ENCODE measurements around the gene NLRC5.
"Not testable (repeated sequence)": the region's sequence is repeated elsewhere in the genome, so short reads cannot be mapped to it uniquely, and the experiment has no call there.

The NLRC5 gene

DNA sequence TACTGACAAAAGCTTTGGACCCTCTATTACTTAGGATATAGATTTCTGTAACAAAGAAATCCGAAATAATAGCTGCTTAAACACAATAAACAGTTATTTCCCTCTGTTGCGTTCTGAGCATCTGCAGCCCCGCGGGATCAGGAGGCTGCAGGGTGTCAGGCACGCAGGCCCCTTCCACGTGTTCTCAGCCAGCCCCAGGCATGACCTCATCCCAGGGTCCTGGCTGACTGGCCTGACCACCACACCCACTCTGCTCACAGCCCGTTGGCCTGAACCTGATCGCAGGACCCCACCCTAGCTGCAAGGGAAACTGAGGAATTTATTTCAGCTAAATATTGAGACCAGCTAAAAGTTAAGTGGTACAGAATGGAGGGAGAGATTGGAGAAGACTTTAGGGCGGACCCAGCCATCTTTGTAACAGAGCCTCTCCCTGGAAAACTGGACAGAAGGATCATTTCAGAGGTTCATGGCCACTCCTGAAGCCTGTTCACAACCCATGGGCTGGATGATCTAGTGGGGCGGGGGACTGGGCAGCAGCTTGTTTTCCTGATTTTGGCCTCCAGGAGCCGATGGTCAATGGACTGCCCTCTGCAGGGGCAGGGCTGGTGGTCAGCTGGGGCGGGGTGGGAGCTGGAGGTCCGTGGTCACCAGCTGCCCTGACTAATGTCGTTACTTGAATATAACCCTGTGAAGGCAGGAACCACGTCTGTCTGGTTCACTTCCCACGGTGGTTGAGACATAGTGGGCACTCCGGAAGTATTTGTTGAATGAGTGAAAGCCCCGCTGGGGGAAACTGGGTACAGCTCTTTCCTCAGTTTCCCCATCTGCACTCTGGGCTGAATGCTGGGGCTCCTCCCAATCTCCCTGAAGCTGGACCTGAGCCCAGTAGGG lies 16.7 kb upstream of the NLRC5 start:
- TF ChIP-seq, protein P1, sequence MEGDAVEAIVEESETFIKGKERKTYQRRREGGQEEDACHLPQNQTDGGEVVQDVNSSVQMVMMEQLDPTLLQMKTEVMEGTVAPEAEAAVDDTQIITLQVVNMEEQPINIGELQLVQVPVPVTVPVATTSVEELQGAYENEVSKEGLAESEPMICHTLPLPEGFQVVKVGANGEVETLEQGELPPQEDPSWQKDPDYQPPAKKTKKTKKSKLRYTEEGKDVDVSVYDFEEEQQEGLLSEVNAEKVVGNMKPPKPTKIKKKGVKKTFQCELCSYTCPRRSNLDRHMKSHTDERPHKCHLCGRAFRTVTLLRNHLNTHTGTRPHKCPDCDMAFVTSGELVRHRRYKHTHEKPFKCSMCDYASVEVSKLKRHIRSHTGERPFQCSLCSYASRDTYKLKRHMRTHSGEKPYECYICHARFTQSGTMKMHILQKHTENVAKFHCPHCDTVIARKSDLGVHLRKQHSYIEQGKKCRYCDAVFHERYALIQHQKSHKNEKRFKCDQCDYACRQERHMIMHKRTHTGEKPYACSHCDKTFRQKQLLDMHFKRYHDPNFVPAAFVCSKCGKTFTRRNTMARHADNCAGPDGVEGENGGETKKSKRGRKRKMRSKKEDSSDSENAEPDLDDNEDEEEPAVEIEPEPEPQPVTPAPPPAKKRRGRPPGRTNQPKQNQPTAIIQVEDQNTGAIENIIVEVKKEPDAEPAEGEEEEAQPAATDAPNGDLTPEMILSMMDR (conservative IDR thresholded peaks at IDR 0.05): no peak
- H3K27ac ChIP-seq: no peak overlapping the region

DNA sequence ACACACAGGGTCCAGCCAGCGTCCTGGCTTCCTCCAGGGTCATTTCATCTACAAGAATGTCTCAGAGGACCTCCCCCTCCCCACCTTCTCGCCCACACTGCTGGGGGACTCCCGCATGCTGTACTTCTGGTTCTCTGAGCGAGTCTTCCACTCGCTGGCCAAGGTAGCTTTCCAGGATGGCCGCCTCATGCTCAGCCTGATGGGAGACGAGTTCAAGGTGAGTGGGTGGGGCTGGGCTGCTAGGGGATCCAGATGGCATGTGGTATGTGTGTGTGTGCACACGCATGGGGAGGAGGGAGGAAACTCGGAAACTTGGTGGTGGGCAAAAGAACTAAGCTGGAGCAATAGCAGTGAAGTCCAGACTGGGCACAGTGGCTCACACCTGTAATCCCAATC lies 16.1 kb upstream of the NLRC5 start:
- TF ChIP-seq, protein P1 (conservative IDR thresholded peaks at IDR 0.05): no peak
- H3K27ac ChIP-seq: no peak overlapping the region

DNA sequence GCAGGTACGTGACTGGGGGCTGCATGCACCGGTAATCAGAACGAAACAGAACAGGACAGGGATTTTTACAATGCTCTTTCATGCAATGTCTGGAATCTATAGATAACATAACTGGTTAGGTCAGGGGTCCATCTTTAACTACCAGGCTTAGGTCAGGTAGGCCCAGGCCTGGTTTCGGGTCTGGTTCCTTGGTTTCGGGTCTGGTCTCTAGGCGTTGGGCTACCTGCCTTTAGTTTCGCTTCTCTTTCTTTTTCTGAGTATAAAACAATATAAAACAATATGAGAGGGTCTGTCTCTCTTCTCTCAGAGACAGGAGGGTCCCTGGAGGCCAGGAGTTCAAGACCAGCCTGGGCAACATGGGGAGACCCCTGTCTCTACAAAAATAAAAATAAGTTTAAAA lies 15.5 kb upstream of the NLRC5 start:
- not testable (repeated sequence) for H3K27ac ChIP-seq

DNA sequence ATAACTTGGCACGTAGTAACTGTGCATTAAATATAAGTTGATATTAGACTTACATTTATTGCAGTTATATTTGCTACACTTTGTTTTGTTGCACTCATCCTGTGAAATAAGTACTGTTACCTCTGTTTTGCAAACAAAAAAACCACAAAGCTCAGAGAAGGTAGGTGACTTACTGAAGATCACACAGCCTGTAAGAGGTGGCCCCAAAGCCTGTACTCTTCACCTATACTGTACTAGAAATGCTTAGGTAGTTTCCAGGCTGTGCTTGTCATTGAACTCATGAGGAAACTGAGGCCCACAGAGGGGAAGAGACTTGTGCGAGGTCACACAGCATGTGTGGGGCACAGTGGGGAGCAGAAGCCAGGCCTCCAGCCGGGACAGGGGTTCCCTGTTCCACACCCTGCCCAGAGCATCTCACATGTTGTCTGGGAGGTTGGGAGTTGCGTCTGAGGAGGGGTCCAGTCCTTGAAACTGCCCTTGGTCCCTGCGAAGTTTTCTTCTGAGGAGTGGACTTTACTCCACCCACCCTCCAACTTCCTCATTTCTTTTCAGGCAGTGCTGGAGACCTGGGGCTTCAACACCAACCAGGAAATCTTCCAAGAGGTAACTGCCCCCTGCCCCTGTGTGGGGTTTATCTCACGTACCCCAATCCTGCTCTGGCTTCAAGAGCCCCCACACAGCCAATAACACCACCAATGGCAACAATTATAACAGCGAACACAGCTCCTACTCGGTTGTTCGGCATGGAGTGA lies 14.6 kb upstream of the NLRC5 start:
- H3K27ac ChIP-seq: no peak overlapping the region
- TF ChIP-seq, protein P1 (conservative IDR thresholded peaks at IDR 0.05): no peak

DNA sequence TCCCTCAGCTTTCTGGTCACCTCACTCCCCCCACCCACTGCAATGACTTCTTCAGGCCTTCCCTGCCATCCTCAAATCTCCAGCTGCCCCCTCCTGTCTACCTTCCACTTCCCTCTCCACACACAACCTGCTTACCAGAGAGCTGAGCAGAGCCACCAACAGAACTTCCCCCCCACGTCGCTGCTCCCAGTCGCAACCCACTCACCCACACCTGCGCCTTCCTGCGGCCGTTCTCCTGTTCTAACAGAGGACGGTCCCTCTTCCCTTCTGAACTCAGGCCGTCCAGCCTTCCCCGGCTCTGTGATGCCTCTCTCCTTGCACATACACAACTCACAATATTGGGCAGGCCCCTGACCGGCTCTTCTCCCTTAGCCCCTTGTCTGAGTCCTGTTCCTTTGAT lies 13.6 kb upstream of the NLRC5 start:
- TF ChIP-seq, protein P1 (conservative IDR thresholded peaks at IDR 0.05): no peak
- no peak overlapping the region for H3K27ac ChIP-seq

DNA sequence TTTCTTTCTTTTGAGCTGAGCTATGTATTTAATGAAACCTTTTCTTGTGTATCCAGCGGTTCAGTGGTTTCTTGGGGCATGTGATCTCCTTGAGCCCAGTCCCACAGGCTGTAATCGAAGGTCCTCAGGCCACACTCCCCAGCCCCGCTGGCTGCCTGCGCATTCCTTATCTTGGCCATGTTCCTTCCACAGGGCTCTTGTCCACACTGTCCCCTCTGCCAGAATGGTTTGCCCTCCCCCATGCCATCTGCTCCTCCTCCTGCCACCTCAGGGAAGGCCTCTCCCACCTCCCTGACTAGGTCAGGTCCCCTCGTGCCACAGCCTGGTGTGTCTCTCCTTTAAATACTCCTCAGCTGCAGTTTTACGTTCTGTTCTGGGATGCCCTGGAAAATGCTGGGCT lies 12.1 kb upstream of the NLRC5 start:
- no peak overlapping the region for H3K27ac ChIP-seq
- TF ChIP-seq, protein P1 (conservative IDR thresholded peaks at IDR 0.05): no peak

DNA sequence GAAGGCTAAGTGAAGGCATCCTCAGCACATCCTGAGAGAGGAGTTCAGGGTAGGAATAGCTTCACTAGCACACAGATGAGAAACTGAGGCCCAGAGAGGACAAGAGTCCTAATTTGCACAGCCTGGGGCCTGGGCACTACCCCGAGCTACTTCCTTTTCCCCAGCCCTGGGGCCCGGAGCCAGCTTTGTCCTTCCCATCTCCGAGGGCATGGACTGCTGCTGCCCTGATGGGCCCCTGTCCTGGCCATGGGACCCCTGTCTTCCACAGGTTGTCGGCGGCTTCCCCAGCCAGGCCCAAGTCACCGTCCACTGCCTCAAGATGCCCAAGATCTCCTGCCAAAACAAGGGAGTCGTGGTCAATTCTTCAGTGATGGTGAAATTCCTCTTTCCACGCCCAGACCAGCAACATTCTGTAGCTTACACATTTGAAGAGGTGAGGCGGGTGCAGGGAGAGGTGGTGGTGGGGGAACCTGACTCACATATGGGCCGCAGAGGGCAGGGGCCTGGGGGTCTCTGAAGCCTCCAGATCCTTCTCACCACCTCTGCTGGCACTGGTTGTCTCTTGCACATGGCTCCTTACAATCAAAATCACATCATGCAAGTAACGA lies 11.4 kb upstream of the NLRC5 start:
- no peak overlapping the region for H3K27ac ChIP-seq

More for the DNA sequence above, 11.4 kb upstream of the NLRC5 start:
- TF ChIP-seq, protein P1 (conservative IDR thresholded peaks at IDR 0.05): no peak
